ENCODE results near the gene SIT1.

SIT1 gene, protein sequence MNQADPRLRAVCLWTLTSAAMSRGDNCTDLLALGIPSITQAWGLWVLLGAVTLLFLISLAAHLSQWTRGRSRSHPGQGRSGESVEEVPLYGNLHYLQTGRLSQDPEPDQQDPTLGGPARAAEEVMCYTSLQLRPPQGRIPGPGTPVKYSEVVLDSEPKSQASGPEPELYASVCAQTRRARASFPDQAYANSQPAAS

DNA sequence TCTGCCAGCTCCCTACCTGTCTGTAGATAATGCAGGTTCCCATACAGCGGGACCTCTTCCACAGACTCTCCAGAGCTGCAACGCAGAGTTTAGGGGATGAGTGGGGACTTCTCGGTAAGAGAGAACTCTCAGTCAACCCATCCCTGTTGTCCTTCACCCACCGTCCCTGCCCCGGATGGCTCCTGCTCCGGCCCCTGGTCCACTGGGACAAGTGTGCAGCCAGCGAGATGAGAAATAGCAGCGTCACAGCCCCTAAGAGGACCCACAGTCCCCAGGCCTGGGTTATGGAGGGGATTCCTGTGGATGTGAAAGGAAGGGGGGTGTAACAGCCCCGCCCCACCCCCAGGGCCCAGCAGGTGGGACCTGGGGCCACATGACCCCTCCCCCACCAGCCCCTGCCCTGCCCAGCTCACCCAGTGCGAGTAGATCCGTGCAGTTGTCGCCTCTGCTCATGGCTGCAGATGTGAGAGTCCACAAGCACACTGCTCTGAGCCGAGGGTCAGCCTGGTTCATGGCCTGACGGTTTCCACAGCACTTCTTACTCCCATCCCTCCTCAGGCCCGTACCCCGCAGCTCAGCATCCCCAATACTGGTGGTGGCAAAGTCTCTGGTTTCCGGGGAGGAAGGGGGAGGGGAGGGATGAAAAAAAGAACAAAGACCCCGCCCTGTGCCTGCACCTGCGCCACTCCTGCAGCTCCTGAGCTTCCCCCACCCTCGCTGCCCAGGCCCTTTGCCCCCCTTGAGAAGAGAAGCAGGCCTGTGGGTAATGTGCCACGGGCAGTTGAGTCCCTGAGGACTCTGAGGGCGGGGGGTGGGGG, at the start of gene SIT1:
SIT1 (minus strand) TSS at position 591 of the 818 bp plus-strand sequence; CDS start at position 513, 78 bp downstream.
- peak; percentile 29 for DNase-seq

DNA sequence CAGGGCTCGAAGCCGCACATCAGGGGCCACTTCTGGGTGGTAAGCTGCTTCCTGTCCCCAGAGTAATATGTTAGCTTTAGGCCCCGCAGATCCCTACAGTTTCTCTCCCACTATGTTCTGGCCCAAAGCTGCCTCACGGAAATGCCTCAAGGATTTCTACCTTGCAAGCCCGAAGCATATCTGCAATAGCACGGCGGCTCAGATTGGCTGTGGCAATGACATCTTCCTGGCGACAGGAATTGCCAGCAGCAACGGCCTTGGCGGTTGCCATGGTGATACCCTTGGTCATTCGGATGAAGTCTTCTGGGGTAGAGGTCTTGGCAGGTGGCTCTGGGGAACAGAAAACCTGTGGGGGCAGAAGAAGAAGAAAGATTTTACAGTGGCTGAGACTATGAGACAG, 49.3 kb upstream of the SIT1 start:
- no peak for DNase-seq

DNA sequence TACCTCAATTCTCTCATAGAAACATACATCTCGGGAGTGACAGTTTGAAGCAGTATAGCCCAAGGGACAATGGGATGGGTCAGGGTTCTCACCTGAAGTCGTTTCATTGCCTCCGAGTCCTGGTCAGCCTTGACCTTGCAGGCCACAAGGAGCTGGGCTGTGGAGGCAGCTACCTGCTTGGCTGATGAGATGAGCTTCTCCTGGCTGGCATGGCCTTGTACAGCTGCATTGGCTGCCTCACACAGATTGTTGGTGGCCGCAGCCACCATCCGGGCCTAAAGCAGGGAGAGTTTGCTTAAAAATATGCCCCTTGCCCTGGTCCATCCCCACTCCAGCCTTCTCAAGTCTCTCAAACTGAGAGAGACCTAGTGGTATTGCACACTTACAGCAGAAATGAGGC, 47.5 kb upstream of the SIT1 start:
- no peak for DNase-seq

DNA sequence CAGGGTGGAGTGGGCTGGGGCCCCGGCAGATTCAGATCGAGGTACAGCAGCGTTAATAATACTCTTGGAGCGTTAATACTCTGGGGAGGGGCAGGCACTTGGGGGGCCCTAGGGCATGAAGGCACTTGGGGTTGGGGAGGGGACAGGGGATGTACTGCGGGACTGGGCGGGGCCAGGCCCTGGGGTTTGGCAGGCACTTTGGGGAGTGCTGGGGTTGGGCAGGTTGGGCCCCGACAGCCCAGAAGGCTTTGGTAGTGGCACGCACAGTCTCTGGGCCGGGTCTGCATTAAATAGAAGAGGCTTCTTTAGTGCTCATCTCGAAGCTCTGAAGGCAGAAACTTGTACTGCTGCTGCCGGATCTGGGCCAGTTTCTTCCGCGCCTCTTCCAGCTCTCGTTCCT, 46.8 kb upstream of the SIT1 start:
- DNase-seq = no peak

DNA sequence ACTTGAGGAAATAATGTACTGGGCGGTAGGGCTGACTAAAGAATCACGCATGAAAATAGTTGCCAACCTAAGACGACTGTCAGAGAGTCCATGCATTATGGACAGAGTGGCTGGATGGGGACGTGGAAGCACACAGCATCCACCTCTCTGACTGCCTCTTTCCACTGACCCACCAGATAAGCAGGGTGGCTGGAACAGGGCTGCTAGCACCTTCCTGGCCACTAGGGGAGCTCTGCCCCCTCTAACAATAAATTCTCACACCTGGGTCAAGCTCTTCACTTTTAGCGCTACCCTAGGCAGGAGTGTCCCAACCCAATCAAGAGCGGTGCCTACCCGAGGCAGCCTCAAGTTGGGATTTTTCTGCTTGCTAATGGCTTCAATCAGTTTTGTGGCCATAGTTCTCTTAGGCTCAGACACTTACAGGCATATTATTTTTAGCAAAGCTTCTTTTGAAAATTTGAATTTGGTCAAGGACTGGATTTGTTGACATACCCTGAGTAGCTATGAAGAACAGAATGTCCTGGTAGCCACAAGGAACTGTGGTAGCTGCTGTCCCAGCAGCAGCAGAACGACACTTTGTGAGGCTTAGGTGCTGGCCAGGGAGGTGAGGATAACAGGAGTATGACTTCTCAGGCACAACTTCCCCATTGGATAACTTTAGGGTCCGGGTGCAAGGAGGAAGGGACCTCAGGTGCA, 45.9 kb upstream of the SIT1 start:
- peak; percentile 52 for DNase-seq

DNA sequence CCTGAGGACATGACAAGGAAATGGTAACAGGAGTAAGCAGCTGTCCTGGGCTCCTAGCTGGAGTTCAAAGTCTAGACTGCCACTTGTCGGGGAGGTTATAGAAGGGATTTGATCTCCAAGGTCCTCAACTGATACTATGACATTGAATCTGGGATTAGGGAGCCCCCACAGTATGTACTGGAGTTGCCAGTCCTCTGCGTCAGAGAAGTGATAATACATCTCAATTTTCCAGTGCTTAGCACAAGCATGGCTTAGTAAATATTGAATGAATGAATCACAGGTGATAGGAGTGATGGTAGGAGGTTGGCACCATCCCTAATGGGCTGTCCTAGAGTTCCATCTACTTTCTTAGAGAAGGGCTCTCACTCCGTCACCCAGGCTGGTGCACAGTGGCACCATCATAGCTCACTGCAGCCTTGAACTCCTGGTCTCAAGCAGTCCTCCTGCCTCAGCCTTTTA, 45.2 kb upstream of the SIT1 start:
- no peak for DNase-seq

DNA sequence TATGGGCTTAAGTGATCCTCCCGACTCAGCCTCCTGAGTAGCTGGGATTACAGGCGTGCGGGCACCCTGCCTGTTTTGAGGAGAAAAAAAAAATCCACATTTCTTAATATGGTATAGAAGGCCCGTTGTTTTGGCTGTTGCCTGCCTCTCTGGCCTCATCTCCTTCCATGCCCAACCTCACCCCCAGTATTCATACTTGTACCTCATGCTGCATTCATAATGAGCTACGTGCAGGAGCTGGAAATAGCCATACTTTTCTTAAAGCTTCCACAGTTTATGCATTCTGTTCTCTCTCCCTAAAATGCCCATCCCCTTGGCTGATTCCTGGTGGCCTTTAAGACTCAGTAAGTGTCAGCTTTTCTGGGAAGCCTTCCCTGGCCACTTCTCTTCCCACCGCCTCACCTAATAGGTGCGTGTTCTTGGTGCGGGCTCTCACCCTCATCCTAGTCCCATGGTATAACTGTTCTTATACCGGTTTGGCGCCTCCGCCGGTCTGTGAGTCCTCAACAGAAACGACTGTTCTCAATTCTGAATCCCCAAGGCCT, 41.1 kb upstream of the SIT1 start:
- no peak for DNase-seq

DNA sequence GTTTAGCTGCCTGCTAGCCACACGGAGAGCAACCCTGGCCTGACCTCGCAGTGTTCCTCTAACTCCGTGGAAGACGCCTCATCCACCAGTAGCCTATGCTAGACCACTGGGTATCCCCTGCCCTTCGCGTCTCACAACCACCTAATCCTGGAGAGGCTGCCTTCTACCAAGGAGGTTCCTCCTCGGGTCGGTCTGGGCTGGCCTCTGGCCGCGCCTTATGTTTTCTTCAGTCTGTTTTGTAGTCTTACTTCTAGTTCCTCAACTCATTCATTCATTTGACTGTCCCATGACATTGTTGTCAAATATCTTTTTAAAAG, 40.6 kb upstream of the SIT1 start:
- DNase-seq = peak; percentile 1

DNA sequence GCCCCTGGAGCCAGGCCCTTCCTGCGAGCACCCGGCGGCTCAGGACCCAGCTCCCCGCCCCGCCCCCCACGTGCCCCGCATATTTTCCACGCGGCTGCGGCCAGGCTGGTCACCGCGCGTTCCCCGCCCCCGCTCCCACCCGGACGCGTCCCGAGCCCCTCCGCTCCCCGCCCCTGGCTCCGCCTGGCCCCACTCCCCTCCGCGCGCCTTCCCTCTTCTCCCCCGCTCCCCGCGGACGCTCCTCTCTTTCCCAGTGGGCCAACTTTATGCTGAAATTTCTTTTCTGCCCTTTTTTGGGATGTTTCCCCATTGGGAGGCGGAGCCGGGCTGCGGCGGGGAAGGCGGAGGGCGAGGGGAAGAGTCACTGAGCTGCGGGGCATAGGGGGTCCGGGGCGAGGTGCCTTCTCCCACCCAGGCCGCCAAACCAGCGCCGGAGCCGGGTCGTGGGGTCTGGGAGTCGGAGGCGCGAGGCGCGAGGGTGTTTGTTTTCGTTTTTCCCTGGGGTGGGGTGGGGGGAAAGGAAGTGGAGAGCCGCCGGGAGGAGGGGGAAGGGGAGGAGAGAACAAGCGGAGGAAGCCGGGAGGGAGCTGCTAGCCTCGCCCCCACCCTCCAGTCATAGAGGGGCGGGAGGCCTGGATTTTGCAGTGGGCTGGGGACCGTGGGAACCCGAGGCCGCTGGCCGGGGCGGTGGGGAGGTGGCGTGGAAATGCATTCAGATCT, 40.0 kb upstream of the SIT1 start:
- peak; percentile 24 for DNase-seq

DNA sequence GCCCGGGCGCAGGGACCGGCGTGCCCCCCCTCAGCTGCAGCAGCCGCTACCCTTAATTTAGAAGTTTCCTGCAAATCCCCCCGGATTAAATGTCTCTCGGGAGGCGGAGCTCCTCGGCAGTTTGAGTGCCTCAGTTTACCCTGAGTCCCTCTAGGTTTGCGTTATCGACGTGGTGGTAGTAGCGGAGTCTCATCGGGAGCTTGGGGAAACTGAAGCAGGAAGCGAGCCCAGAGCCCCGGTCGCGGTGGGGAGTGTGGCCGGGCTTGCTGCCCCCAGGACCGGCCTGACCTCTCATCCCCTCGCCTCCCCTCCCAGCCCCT, 39.5 kb upstream of the SIT1 start:
- DNase-seq = no peak

DNA sequence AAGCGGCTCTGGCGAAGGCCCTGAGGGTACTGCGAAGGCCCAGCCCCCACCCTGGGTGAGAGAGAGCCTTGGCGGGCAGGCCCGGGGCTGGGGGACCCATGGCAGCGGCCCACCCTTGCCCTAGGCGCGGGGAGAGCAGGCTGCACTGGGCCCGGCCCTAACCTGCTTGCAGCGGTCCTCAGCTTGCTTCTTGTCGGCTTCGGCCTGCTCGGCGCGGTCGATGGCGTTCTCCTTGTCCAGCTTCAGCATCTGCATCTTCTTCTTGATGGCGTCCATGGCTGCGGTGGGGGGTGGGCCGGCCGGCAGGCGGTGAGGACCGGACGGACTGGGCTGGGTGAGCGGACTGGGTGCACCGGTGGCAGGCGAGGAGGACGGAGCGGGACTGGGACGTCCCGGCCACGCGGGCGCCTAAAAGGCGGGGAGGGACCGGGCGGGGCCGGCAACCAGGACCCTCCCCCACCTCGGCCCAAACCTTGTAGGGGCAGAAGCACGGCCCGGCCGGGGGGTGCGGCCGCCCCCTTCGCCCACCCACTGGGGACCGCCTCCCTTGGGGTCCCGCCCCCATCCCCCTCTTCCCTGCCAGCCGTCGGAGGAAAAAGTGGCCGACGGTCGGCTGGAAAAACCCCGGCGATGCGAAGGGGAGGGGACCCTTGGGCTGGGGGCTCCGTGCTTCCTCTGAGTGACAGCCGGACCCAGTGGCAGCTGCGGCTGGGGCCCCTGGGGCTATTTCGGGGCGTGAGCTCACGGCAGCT, 39.0 kb upstream of the SIT1 start, which contains the start of gene TPM2:
TPM2 (minus strand) TSS at position 384 of the 752 bp plus-strand sequence; CDS start at position 276, 108 bp downstream.
- DNase-seq = no peak

DNA sequence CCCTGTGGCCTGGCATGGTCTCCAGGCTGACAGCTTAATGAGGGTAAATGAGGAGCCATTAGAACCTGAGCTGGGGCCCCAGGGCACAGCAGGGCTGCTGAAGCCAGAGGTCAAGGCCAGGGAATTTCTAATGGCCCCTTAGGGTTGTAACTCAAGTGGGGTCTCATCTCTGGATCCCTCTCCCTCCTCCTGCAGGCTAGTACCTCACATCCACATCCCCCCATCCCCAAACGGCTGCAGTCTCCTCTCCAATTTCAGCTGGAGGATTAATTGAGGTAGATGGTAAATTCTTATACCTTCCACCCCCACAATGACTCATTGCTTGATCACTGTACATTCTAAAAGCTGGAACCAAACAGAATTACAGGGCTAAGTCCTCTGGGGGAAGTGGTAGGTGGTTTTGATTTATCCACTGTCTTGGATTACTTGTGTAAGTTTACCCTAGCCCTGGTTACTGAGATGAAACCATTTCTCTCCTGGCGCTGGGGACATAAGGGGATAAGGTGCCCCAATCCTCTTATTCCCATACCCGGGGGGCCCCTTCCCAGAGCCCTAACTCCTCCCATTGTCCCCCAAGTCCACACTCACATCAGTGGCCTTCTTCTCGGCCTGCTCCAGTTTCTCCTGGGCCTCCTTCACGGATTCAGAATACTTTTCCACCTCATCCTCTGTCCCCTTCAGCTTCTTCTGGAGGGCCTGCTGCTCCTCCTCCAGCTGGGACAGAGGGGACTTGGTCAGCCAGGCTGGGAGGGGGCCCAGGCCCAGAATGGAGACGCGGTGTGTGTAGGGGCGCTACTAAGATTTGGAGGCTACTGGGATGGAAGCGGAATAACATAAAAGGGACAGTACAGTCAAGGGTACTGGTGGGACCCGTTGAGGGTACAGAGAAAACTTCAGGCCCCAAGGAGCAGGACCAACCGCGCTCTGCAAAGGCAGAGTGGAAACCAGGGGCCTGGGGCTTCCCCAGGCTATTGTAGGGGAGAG, 38.1 kb upstream of the SIT1 start:
- DNase-seq = peak; percentile 16

DNA sequence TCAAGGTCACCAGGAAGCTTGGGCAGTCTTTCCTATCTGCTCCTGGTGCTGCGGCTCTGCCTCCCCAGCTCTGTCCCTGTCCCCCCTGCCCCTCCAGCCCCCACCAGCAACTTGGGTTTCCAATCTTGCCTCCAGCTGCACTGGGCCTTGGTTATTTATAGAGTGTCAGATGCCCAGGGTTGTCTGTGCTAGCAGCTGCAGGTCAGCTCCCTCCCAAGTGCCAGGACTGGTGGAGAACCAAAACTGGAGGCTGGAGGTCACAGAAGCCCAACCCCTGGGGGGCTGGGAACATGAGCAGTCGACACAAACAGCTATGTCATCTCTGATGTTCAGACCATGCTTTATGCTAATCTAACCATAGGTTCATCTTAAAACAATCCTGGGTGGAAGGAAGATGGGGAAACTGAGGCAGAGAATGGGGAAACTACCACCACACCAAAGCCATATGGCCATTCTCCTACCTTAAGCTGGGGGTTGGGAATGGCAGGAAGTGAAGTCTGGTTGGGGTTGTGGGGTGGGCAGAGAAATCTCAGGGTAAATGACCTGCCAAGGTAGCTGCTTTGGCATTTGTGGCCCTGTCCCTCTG, 37.3 kb upstream of the SIT1 start:
- DNase-seq = no peak

DNA sequence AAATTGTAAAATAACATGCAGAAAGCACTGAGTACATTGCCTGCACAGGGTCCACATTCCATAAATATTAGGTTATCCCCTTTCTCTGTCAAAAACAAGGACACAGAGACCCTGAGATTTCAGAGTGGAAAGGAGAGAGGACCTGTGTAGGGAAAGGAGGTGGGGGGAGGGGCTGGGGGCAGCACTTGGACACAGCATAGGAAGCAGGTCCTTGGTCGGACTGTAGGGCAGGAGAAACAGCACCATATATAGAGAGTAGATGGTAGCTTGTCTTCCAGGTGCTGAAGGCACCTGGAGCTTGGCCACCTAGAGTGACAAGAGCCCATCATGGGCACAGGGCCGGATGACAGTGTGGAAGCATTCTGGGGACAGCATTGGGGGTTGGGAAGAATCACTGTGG, 36.6 kb upstream of the SIT1 start:
- no peak for DNase-seq

DNA sequence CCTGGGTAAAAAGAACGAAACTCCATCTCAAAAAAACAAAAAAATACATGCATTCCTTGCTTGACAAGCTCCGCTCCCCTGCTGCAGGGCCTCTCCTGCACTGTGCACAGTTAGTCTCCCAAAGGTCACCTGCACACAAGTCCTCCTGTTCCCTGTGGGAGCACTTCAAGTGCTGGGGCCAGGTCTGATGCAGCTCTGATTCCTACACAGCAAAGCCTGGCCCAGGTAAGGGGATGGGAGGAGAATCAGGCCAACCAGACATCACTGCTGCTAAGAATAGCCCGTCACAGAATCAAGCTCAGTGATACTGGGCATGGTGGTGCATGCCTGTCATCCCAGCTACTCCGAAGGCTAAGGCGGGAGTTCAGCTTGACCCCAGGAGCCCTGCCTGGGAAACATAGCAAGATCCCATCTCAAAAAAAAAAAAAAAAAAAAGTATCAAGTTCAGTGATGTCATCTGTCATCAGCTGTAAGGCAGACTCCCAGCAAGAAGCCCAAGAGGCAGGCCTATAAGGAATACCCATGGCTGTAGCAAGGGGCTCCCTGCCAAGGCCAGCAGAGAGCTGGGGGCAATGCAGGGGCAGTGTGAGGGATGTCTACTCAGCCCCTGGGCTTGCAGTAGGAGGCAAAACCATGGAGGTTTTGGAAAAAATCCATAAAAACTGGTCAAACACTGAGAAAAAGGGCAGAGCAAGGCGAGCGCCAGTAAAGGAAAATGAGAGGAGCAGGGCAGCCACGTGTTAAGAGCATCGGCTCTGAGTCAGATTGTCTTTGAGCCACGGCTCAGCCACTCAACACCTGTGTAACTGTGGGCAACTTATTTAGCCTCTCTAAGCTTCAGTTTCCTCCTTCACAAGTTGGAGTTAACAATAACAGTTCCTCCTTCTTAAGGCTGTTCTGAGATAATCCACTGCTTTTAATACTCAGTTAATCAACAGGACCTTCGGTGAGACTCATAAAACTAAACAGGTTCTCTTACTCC, 35.8 kb upstream of the SIT1 start:
- no peak for DNase-seq

DNA sequence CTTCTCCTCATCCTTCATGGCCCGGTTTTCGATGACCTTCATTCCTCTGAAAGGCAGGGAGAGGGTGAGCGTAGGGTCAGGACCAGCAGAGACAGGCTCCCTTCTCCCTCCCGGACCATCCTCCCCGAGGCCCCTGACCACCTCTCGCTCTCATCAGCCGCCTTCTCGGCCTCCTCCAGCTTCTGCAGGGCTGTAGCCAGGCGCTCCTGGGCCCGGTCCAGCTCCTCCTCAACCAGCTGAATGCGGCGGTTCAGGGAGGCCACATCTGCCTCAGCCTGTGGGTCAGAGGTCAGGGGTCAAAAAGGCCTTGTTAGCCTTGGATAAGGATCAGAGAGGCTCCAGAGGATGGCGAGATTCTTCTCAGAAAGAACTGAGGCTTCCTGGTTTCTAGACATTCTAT, 34.8 kb upstream of the SIT1 start:
- no peak for DNase-seq

DNA sequence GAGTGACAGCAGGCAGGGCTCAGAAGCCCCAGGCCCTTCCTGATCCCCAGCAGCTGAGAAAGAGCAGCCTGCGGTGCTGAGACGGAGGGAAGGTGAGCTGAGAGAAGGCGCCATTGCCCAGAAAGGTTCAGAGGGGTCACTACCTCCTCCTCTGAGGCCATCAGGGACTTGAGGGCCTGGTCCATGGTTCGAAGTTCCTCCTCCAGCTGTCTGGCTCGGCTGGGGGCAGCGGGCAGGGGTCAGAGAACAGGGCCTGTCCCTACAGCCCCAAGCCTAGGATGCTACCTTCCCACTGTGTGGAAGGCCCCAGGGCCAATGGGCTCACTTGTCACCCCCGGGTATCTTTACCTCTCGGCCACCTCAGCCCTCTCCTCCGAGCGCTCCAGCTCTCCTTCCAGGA, 34.2 kb upstream of the SIT1 start:
- no peak for DNase-seq

DNA sequence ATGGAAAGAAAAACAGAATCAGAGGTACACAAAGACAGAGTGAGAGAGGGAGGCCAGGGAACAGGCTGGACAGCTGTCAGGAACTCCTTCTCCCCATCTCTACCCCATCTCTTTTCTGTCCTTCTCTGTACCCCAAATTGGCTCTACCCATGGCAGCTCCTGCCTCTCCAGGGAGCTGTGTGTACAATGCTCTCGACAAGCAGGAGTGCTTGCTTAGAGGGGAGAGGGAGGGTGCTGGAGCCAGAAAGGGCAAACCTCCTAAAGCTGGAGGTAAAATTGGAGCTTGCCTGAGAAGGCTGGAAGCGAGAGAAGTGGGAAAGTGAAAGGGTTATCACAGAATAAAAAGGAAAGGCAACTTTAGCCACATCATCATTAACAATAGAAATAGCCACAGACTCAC, 32.6 kb upstream of the SIT1 start:
- DNase-seq = no peak

DNA sequence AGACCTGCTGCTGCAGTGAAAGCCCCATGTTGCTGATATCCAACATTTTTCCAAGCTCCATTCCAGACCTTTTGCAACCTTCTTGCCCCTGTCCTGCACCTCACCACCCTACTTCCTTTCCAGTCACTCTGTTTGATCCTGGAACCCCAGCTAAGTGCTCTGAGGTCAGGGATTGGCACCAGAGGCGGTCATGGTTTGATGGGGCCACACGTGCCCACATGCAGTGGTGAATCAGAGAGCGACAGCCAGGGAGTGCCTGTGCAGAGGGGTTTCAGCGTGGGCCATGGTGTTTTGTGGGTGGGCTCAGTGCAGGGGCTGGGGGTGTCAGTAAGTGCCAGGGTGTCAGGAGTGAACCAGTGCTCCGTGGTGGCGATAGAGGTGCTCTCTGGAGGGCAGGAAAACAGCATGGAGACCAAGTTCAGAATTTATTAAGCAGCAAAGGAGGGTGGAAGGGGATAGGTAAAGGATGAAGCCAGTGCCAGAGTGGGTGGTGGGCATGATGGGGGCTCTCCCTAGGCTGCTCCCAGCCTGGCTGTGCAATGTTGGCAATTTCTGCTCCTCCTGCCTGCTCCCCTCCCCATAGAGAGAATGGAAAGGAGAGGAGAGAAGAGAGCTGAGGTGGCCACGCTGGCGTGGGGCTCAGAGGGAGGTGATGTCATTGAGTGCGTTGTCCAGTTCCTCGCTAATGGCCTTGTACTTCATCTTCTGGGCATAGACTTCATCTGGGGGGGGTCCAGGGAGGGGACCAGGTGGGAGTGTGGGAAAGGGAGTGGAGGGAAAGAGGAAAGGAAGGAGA, 32.0 kb upstream of the SIT1 start:
- no peak for DNase-seq
